ENCODE results near the gene FAR2. TPM values are rescaled to one million over a fixed set of nuclear protein-coding genes. Genes with fewer than 3 reads are reported as not detected.

FAR2 gene
- total and polyA plus RNA-seq, 2 donors (not counting 3 experiments of a cell fraction or from before 2014, with no cell fraction given): 32.3 to 61.7 TPM

- ChIA-PET POLR2A (no interaction called here), CTCF (interaction anchor here (2.0 kb wide), 1 partner anchor 12 kb away, joined by 5 read pairs; no protein-coding TSS in a partner anchor)
- no TSS peak for BruUV-seq (replicated peaks)
- no peaks in the 10 kb centered on the region for H4K20me1 ChIP-seq (replicated peaks; ENCODE audit: control insufficient read depth, extremely low read depth, insufficient read depth, low read length)
- no peaks in the 10 kb centered on the region for H3K4me1 ChIP-seq (ENCODE audit: control insufficient read depth, extremely low read depth, insufficient read depth, low read length)
- H2AFZ ChIP-seq (ENCODE audit: low read depth, low read length): no peak overlapping the region
- intact Hi-C loops (cut with micrococcal nuclease) (no loop called here), dilution Hi-C loops (cut with MboI; ENCODE audit: extremely low pct_ligation_motif_present, low sequenced_read_pairs) (no loop called here)
- H3K27ac ChIP-seq (ENCODE audit: insufficient read depth, low read depth, low read length): no peak overlapping the region
- no peaks in the 10 kb centered on the region for H3K9me3 ChIP-seq (replicated peaks; ENCODE audit: control insufficient read depth, insufficient read depth, low read length)
- no peaks in the 10 kb centered on the region for H3K36me3 ChIP-seq (ENCODE audit: control insufficient read depth in 2 of 2, extremely low read depth in 1 of 2, insufficient read depth in 2 of 2, low read length in 2 of 2)
- no peak for DNase-seq (ENCODE audit: low read depth, low spot score)
- H3K79me2 ChIP-seq (ENCODE audit: control insufficient read depth, insufficient read depth, low read length): peaks cover 3% of the 10 kb centered on the region
- TF ChIP-seq GATA2 (IDR thresholded peaks at IDR 0.05; ENCODE audit: insufficient read depth, insufficient read length, low read depth, low read length) (no peak), MYC (IDR thresholded peaks at IDR 0.05; ENCODE audit: low read depth, low read length) (no peak), FOS (IDR thresholded peaks at IDR 0.05; ENCODE audit: borderline replicate concordance, insufficient read depth, low read length) (no peak), POLR2AphosphoS5 (IDR thresholded peaks at IDR 0.05; ENCODE audit: insufficient read depth, low read depth, low read length) (no peak), EZH2 (IDR thresholded peaks at IDR 0.05; ENCODE audit: borderline replicate concordance, low read depth, low read length, severe bottlenecking) (no peak), POLR2A (IDR thresholded peaks at IDR 0.05; ENCODE audit: low read depth, low read length) (no peak), JUN (IDR thresholded peaks at IDR 0.05; ENCODE audit: borderline replicate concordance, insufficient read depth, insufficient read length, low read depth) (no peak), MAX (IDR thresholded peaks at IDR 0.05; ENCODE audit: insufficient read depth, insufficient read length) (no peak)
- TF ChIP-seq, protein P1, sequence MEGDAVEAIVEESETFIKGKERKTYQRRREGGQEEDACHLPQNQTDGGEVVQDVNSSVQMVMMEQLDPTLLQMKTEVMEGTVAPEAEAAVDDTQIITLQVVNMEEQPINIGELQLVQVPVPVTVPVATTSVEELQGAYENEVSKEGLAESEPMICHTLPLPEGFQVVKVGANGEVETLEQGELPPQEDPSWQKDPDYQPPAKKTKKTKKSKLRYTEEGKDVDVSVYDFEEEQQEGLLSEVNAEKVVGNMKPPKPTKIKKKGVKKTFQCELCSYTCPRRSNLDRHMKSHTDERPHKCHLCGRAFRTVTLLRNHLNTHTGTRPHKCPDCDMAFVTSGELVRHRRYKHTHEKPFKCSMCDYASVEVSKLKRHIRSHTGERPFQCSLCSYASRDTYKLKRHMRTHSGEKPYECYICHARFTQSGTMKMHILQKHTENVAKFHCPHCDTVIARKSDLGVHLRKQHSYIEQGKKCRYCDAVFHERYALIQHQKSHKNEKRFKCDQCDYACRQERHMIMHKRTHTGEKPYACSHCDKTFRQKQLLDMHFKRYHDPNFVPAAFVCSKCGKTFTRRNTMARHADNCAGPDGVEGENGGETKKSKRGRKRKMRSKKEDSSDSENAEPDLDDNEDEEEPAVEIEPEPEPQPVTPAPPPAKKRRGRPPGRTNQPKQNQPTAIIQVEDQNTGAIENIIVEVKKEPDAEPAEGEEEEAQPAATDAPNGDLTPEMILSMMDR (IDR thresholded peaks at IDR 0.05; ENCODE audit: extremely low read depth in 1 of 2, insufficient read depth in 1 of 2, low read depth in 1 of 2, low read length in 2 of 2): no peak
- H3K9ac ChIP-seq (replicated peaks; ENCODE audit: extremely low read depth, insufficient read depth, low read length): no peak overlapping the region
- no peaks in the 10 kb centered on the region for H3K9me1 ChIP-seq (replicated peaks; ENCODE audit: control insufficient read depth, extremely low read depth, insufficient read depth, low read length)
- no peak overlapping the region for H3K4me3 ChIP-seq (replicated peaks in 1 of 3; ENCODE audit: insufficient read depth in 1 of 3, low read depth in 1 of 3, low read length in 3 of 3)
- H3K4me2 ChIP-seq (ENCODE audit: insufficient read depth, low read length): no peak overlapping the region
- FAIRE-seq: no peak
- H3K27me3 ChIP-seq (ENCODE audit: control insufficient read depth in 2 of 2, insufficient read depth in 2 of 2, low read length in 2 of 2): no peaks in the 10 kb centered on the region
Observed at GRCh38 chr12:29220632-29221336, 71.7 kb downstream of the FAR2 start.

All from endothelial cell of umbilical vein (primary cell).